Liver (tissue), 9 donors: Measurements from ENCODE around the gene SLC17A3. TPM values are rescaled to one million over a fixed set of nuclear protein-coding genes. Genes with fewer than 3 reads are reported as not detected.

Experiments
- DNase-seq: peaks from one replicate; pipeline ENCODE4 v3.0.0-alpha.2; 2017; ENCODE audit warnings: low spot score
- H3K27ac ChIP-seq, 2 donors: one replicate each; pipeline ENCODE4 v1.7.0; 2013; ENCODE audit warnings: inconsistent platforms in 2 of 2, low read length in 2 of 2, control low read depth in 1 of 2, low read depth in 1 of 2, mild to moderate bottlenecking in 1 of 2
- H3K27me3 ChIP-seq, 4 donors: one replicate each; pipeline versions ENCODE4 v1.6.1 to v1.7.0; 2013; ENCODE audit warnings: low read length in 3 of 4, inconsistent platforms in 1 of 4, mild to moderate bottlenecking in 1 of 4, moderate library complexity in 1 of 4; ENCODE audit not compliant: control insufficient read depth in 4 of 4, insufficient read depth in 4 of 4
- H3K36me3 ChIP-seq, 4 donors: one replicate each; pipeline versions ENCODE4 v1.6.1 to v1.7.0; 2013; ENCODE audit warnings: low read length in 3 of 4, mild to moderate bottlenecking in 3 of 4, low read depth in 1 of 4, moderate library complexity in 1 of 4; ENCODE audit not compliant: control insufficient read depth in 4 of 4, insufficient read depth in 3 of 4
- H3K4me1 ChIP-seq, 4 donors: one replicate each; pipeline versions ENCODE4 v1.6.1 to v1.7.0; 2013; ENCODE audit warnings: low read length in 3 of 4, mild to moderate bottlenecking in 3 of 4, moderate library complexity in 1 of 4; ENCODE audit not compliant: control insufficient read depth in 4 of 4, insufficient read depth in 4 of 4
- H3K4me3 ChIP-seq, 3 donors: one replicate each; pipeline versions ENCODE4 v1.6.1 to v1.7.0; 2013; ENCODE audit warnings: low read length in 3 of 3, control low read depth in 1 of 3, low read depth in 1 of 3, mild to moderate bottlenecking in 1 of 3
- H3K9ac ChIP-seq, 2 donors: one replicate each; pipeline ENCODE4 v1.7.0; 2013; ENCODE audit warnings: low read length in 2 of 2, mild to moderate bottlenecking in 2 of 2, moderate library complexity in 2 of 2, control low read depth in 1 of 2, low read depth in 1 of 2
- H3K9me3 ChIP-seq, 4 donors: one replicate each; pipeline versions ENCODE4 v1.6.1 to v1.7.0; 2013; ENCODE audit warnings: low read length in 3 of 4; ENCODE audit not compliant: control insufficient read depth in 4 of 4
- EGR1 ChIP-seq, 2 donors: IDR thresholded peaks; 2 replicates each; pipeline ENCODE4 v1.6.1; 2016 to 2018; ENCODE audit warnings: antibody characterized with exemption in 2 of 2, low read depth in 2 of 2
- HNF4A ChIP-seq, 2 donors: conservative IDR thresholded peaks; 2 replicates each; pipeline ENCODE4 v1.6.1; 2016; ENCODE audit warnings: antibody characterized with exemption in 2 of 2, mild to moderate bottlenecking in 2 of 2
- HNF4G ChIP-seq: IDR thresholded peaks from 2 replicates; pipeline ENCODE4 v1.6.1; 2016; ENCODE audit warnings: antibody characterized with exemption
- RAD21 ChIP-seq, 2 donors: IDR thresholded peaks; 2 replicates each; pipeline ENCODE4 v1.6.1; 2016; ENCODE audit warnings: antibody characterized with exemption in 2 of 2, mild to moderate bottlenecking in 2 of 2
- RXRA ChIP-seq, 2 donors: IDR thresholded peaks; 2 replicates each; pipeline ENCODE4 v1.6.1; 2017 to 2018; ENCODE audit warnings: antibody characterized with exemption in 2 of 2, mild to moderate bottlenecking in 1 of 2
- SP1 ChIP-seq: IDR thresholded peaks from 2 replicates; pipeline ENCODE4 v1.6.1; 2018; ENCODE audit warnings: antibody characterized with exemption, mild to moderate bottlenecking
- WGBS: extraction: QIAGEN DNeasy Blood & Tissue Kit; methylation state at CpG from one replicate; pipeline ENCODE4 v1.1.7; 2013; 5-methylcytosine and 5-hydroxymethylcytosine counted together
- polyA plus RNA-seq, 2 donors: library from polyadenylated mRNA; stranded (reverse) in 1 of 2; unstranded in 1 of 2; fragments of 200-250 nt in 1 of 2; fragments of >200 nt in 1 of 2; fragmentation: Nextera tagmentation in 1 of 2; extraction: Ambion mirVana in 1 of 2; gene quantifications; one replicate each; pipeline versions ENCODE4 v1.2.1 to v1.2.3, GENCODE V29; 2013 to 2015
- total RNA-seq, 2 donors: library from RNA; depleted of rRNA; stranded (reverse); fragments of >200 nt; gene quantifications; one replicate each; pipeline ENCODE4 v1.2.3, GENCODE V29; 2014
- TF ChIP-seq, protein P1 (sequence below): IDR thresholded peaks from 2 replicates; pipeline ENCODE4 v1.6.1; 2016; ENCODE audit warnings: antibody characterized with exemption
- TF ChIP-seq, protein P2 (sequence below): IDR thresholded peaks from 2 replicates; pipeline ENCODE4 v1.6.1; 2016; ENCODE audit warnings: antibody characterized with exemption
- donor health status: healthy.
- donor health status: healthy.
- donor health status: healthy.
- donor health status: healthy.
- donor health status: healthy.

SLC17A3 gene
- total and polyA plus RNA-seq, 4 donors, result 1.6 to 23.2 (median 10.9) TPM

DNA sequence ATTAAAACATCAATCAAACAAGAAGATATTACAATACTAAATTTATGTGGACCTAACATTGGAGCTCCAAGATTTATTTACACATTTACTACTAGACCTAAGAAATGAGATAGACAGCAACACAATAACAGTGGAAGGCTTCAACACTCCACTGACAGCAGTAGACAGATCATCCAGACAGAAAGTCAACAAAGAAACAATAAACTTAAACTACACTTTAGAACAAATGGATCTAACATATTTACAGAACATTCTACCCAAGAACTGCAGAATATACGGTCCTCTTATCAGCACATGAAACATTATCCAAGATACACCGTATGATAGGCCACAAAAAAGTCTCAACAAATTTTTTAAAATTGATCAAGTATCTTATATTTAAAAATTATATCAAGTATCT lies 69.2 kb downstream of the SLC17A3 start:
- 61% methylated on average over 2 of the region's 2 CpGs for WGBS
- no peak overlapping the region for H3K4me3 ChIP-seq
- TF ChIP-seq SP1, result no peak
- no peak for TF ChIP-seq RAD21 (IDR thresholded peaks at IDR 0.05)
- TF ChIP-seq, protein P1, sequence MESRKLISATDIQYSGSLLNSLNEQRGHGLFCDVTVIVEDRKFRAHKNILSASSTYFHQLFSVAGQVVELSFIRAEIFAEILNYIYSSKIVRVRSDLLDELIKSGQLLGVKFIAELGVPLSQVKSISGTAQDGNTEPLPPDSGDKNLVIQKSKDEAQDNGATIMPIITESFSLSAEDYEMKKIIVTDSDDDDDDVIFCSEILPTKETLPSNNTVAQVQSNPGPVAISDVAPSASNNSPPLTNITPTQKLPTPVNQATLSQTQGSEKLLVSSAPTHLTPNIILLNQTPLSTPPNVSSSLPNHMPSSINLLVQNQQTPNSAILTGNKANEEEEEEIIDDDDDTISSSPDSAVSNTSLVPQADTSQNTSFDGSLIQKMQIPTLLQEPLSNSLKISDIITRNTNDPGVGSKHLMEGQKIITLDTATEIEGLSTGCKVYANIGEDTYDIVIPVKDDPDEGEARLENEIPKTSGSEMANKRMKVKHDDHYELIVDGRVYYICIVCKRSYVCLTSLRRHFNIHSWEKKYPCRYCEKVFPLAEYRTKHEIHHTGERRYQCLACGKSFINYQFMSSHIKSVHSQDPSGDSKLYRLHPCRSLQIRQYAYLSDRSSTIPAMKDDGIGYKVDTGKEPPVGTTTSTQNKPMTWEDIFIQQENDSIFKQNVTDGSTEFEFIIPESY, result no peak
- TF ChIP-seq, protein P2, sequence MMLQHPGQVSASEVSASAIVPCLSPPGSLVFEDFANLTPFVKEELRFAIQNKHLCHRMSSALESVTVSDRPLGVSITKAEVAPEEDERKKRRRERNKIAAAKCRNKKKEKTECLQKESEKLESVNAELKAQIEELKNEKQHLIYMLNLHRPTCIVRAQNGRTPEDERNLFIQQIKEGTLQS, result no peak
- TF ChIP-seq HNF4G, result no peak

DNA sequence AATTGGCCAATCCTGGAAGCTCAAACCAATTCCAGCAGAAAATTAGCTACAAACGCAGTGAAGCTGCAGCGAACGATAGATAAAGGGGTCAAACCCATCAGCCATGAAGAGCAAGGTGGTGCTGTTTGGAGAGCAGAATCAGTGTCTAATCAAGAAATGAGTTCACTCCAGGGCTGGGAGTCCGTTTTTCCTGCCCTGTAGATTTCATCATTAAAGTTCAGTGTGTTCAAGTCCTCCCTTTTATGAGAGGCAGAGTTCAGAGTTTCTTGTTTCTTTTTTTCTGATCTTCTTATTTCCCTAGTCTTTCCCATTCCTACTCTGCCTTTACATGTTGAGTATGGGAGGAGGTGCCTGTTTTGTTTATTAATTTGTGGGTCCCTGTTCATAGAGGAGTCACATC lies 72.6 kb downstream of the SLC17A3 start:
- H3K9me3 ChIP-seq, result no peaks in the 10 kb centered on the region
- 73% methylated on average over 4 of the region's 4 CpGs for WGBS
- DNase-seq, result no peak
- H3K27ac ChIP-seq, result no peak overlapping the region
- TF ChIP-seq RXRA (IDR thresholded peaks at IDR 0.05), result peak in 1 of 2 donors; percentile 28
- TF ChIP-seq EGR1 (IDR thresholded peaks at IDR 0.05; ENCODE audit: low read depth in 2 of 2), result no peak
- peak in 1 of 2 donors; percentile 54 for TF ChIP-seq HNF4A (conservative IDR thresholded peaks at IDR 0.05)
- TF ChIP-seq HNF4G, result no peak
- H3K36me3 ChIP-seq, result peaks cover 2 to 13% (median 2%) of the 10 kb centered on the region in 4 donors
- no peak overlapping the region for H3K9ac ChIP-seq
- peaks cover 0 to 2% (median 0%) of the 10 kb centered on the region in 4 donors for H3K4me1 ChIP-seq
- no peaks in the 10 kb centered on the region for H3K27me3 ChIP-seq
- no peak overlapping the region for H3K4me3 ChIP-seq

More for the DNA sequence above, 69.2 kb downstream of the SLC17A3 start:
- Histone ChIP-seq H3K27me3 (no peaks in the 10 kb centered on the region), H3K27ac (no peak overlapping the region), H3K9ac (no peak overlapping the region), H3K9me3 (no peaks in the 10 kb centered on the region), H3K4me1 (no peaks in the 10 kb centered on the region), H3K36me3 (peaks cover 0 to 5% (median 1%) of the 10 kb centered on the region in 4 donors)
- DNase-seq, result no peak

Other genes starting within 250 kb of the SLC17A3 start
- 1 to 10 TPM in 1 of 2 donors, under 1 TPM in 1; 0.28 to 5.0 TPM for gene SCGN, start 222.0 kb downstream of the SLC17A3 start, total RNA-seq
- gene SCGN, start 222.0 kb downstream of the SLC17A3 start, polyA plus RNA-seq, result 1 to 10 TPM in 1 of 2 donors, under 1 TPM in 1; 0.54 to 8.1 TPM
- gene SLC17A4, start 119.5 kb downstream of the SLC17A3 start, total RNA-seq, result 10 to 100 TPM in 1 of 2 donors, 1 to 10 TPM in 1; 4.6 to 27.3 TPM
- 10 to 100 TPM in 1 of 2 donors, 1 to 10 TPM in 1; 4.4 to 12.1 TPM for gene SLC17A4, start 119.5 kb downstream of the SLC17A3 start, polyA plus RNA-seq
- 10 to 100 TPM; 11.1 to 25.8 TPM for gene SLC17A1, start 42.2 kb downstream of the SLC17A3 start, total RNA-seq
- gene SLC17A1, start 42.2 kb downstream of the SLC17A3 start, polyA plus RNA-seq, result 10 to 100 TPM in 1 of 2 donors, 1 to 10 TPM in 1; 3.9 to 11.7 TPM
- gene SLC17A2, start 56.4 kb upstream of the SLC17A3 start, total RNA-seq, result 10 to 100 TPM; 43.3 to 88.1 TPM
- gene SLC17A2, start 56.4 kb upstream of the SLC17A3 start, polyA plus RNA-seq, result 10 to 100 TPM; 26.2 to 32.3 TPM
- 1 to 10 TPM; 2.9 to 3.9 TPM for gene TRIM38, start 88.6 kb upstream of the SLC17A3 start, total RNA-seq
- gene TRIM38, start 88.6 kb upstream of the SLC17A3 start, polyA plus RNA-seq, result 1 to 10 TPM; 1.5 to 2.8 TPM
- 10 to 100 TPM in 1 of 2 donors, 1 to 10 TPM in 1; 6.7 to 12.7 TPM for gene HFE, start 213.2 kb upstream of the SLC17A3 start, total RNA-seq
- 1 to 10 TPM; 6.3 to 9.6 TPM for gene HFE, start 213.2 kb upstream of the SLC17A3 start, polyA plus RNA-seq